Measurements from ENCODE around the gene PRSS48. TPM values are rescaled to one million over a fixed set of nuclear protein-coding genes. Genes with fewer than 3 reads are reported as not detected.

Gene PRSS48
- total and polyA plus RNA-seq, 2 of the 4 experiments (the other 2 are of a cell fraction): not detected

DNA sequence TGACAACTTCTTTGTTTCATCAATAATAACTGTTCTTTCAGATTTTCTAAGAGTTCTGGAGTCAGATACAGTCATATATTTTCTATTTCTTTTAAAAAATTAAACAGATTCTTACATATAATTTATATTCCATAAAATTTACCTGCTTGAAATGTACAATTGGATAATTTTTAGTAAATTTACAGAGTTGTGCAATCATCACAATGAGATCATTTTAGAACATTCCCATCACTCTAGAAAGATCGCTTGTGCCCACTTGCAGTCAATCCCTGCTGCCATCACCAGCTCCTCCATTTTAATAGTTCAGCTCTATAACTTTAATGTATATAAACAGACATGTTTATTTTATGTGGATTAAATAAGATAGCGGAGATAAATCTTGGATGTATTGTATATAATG is 29.6 kb upstream of the PRSS48 start:
- ATAC-seq (ENCODE audit: low read depth): no peak
- H2BK120ac ChIP-seq (ENCODE audit: low read depth, low read length): no peak overlapping the region
- ChIA-PET POLR2A (ENCODE audit: unreplicated experiment) (no interaction called here), CTCF (interaction anchor here (0.5 kb wide), 1 partner anchor 15 kb away, joined by 3 read pairs; no protein-coding TSS in a partner anchor)
- H2AFZ ChIP-seq (replicated peaks; ENCODE audit: low read length, poor library complexity): no peak overlapping the region
- H3K9ac ChIP-seq (ENCODE audit: low read depth, low read length): no peak overlapping the region
- no peaks in the 10 kb centered on the region for H3K27me3 ChIP-seq (ENCODE audit: control insufficient read depth, insufficient read depth, low read length)
- DNase-seq: no peak
- no TSS peak for BruUV-seq (replicated peaks)
- no peak overlapping the region for H4K91ac ChIP-seq (ENCODE audit: insufficient read depth, low read depth, low read length)
- no peaks in the 10 kb centered on the region for H3K9me3 ChIP-seq (ENCODE audit: control insufficient read depth, insufficient read depth, low read length)
- intact Hi-C loops (cut with micrococcal nuclease) (no loop called here), in situ Hi-C loops (cut with MboI; ENCODE audit: low sequenced_read_pairs) (no loop called here), dilution Hi-C loops (cut with HindIII; ENCODE audit: low sequenced_read_pairs, unreplicated experiment) (no loop called here)
- no peak overlapping the region for H4K5ac ChIP-seq (ENCODE audit: low read depth, low read length)
- H3K4me3 ChIP-seq (ENCODE audit: insufficient read depth, low read depth, low read length): no peak overlapping the region
- H3K23ac ChIP-seq (ENCODE audit: low read depth, low read length): no peak overlapping the region
- no peak overlapping the region for H2AK9ac ChIP-seq (replicated peaks; ENCODE audit: low read depth, low read length, poor library complexity)
- H3K9me1 ChIP-seq (ENCODE audit: insufficient read depth, low read length): no peaks in the 10 kb centered on the region
- no peaks in the 10 kb centered on the region for H3K36me3 ChIP-seq (ENCODE audit: control insufficient read depth, insufficient read depth, low read length)
- H3K14ac ChIP-seq (replicated peaks; ENCODE audit: low read depth, low read length): no peak overlapping the region
- H3K18ac ChIP-seq (ENCODE audit: low read depth, low read length): no peak overlapping the region
- H3K79me1 ChIP-seq (ENCODE audit: low read depth in 1 of 2, low read length in 2 of 2): no peaks in the 10 kb centered on the region; a peak in 1 of 4 replicates
- no CpG with 5 or more reads among the region's 2 CpGs for WGBS, 2 experiments (ENCODE audit: extremely low coverage in 2 of 2, insufficient read length in 1 of 2)
- no peaks in the 10 kb centered on the region for H3K4me1 ChIP-seq (ENCODE audit: control insufficient read depth, insufficient read depth, low read length)
- H2BK20ac ChIP-seq (ENCODE audit: low read depth, low read length): no peak overlapping the region
- no peak overlapping the region for H3K4ac ChIP-seq (ENCODE audit: low read depth, low read length)
- H4K20me1 ChIP-seq (ENCODE audit: insufficient read depth, low read length): no peaks in the 10 kb centered on the region
- no peak overlapping the region for H3K4me2 ChIP-seq (ENCODE audit: low read depth, low read length)
- no peak overlapping the region for H4K8ac ChIP-seq (ENCODE audit: low read depth in 2 of 2, low read length in 2 of 2)
- TF ChIP-seq CEBPB (IDR thresholded peaks at IDR 0.05; ENCODE audit: low read depth, low read length): peak; percentile 62
- no peak for TF ChIP-seq MXI1 (IDR thresholded peaks at IDR 0.05; ENCODE audit: borderline replicate concordance, low read depth, low read length)
- no peak for TF ChIP-seq RAD21 (IDR thresholded peaks at IDR 0.05; ENCODE audit: low read length)
- TF ChIP-seq RFX5 (IDR thresholded peaks at IDR 0.05; ENCODE audit: low read depth, low read length): no peak
- no peak for TF ChIP-seq FOS (IDR thresholded peaks at IDR 0.05; ENCODE audit: low read depth, low read length)
- no peak overlapping the region for H2BK15ac ChIP-seq (ENCODE audit: low read depth, low read length)
- H3K56ac ChIP-seq (ENCODE audit: extremely low read depth, insufficient read depth, low read length): no peak overlapping the region
- no peak overlapping the region for H2BK5ac ChIP-seq (ENCODE audit: low read depth, low read length, poor library complexity, severe bottlenecking)
- no peak overlapping the region for H3K27ac ChIP-seq (ENCODE audit: insufficient read depth, low read length)
- no peak overlapping the region for H2AK5ac ChIP-seq (ENCODE audit: low read depth, low read length)

Data from IMR-90 (cell line).